Keratinocyte (primary cell): Measurements from ENCODE around the gene KLHL22.
"Not testable (repeated sequence)": the region's sequence is repeated elsewhere in the genome, so short reads cannot be mapped to it uniquely, and the experiment has no call there.

ENCODE experiments used
- EZH2 ChIP-seq: IDR thresholded peaks from one replicate; pipeline ENCODE4 v1.6.1; 2012; ENCODE audit warnings: inconsistent platforms, mild to moderate bottlenecking, low read length, moderate library complexity
- TF ChIP-seq, protein P1 (sequence below), 3 experiments: IDR thresholded peaks in 1 of 3; conservative IDR thresholded peaks in 1 of 3; optimal IDR thresholded peaks in 1 of 3; 2 replicates in 2 of 3; 3 replicates in 1 of 3; pipeline versions ENCODE3 to v1.5.1; 2011; ENCODE audit warnings: low read length in 3 of 3, mild to moderate bottlenecking in 3 of 3, moderate library complexity in 2 of 3, control low read depth in 1 of 3, inconsistent platforms in 1 of 3; ENCODE audit not compliant: insufficient read depth in 2 of 3; ENCODE audit errors: extremely low read depth in 1 of 3

DNA sequence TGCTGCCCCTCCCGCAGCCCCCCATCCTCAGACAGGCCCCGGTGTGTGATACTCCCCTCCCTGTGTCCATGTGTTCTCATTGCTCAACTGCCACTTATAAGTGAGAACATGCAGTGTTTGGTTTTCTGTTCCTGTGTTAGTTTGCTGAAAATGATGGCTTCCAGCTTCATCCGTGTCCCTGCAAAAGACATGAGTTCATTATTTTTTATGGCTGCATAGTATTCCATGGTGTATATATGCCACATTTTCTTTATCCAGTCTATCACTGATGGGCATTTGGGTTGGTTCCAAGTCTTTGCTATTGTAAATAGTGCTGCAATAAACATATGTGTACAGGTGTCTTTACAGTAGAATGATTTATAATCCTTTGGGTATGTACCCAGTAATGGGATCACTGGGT, 80.4 kb downstream of the KLHL22 start:
- TF ChIP-seq, protein P1, sequence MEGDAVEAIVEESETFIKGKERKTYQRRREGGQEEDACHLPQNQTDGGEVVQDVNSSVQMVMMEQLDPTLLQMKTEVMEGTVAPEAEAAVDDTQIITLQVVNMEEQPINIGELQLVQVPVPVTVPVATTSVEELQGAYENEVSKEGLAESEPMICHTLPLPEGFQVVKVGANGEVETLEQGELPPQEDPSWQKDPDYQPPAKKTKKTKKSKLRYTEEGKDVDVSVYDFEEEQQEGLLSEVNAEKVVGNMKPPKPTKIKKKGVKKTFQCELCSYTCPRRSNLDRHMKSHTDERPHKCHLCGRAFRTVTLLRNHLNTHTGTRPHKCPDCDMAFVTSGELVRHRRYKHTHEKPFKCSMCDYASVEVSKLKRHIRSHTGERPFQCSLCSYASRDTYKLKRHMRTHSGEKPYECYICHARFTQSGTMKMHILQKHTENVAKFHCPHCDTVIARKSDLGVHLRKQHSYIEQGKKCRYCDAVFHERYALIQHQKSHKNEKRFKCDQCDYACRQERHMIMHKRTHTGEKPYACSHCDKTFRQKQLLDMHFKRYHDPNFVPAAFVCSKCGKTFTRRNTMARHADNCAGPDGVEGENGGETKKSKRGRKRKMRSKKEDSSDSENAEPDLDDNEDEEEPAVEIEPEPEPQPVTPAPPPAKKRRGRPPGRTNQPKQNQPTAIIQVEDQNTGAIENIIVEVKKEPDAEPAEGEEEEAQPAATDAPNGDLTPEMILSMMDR (optimal IDR thresholded peaks at IDR 0.05 in 1 of 3, IDR thresholded peaks at IDR 0.05 in 1 of 3, conservative IDR thresholded peaks at IDR 0.05 in 1 of 3; ENCODE audit: extremely low read depth in 1 of 3, insufficient read depth in 2 of 3, low read length in 3 of 3): not testable (repeated sequence)
- TF ChIP-seq EZH2: not testable (repeated sequence)
